ENCODE data around the gene SENP3. TPM values are rescaled to one million over a fixed set of nuclear protein-coding genes. Genes with fewer than 3 reads are reported as not detected.

The SENP3 gene
- total RNA-seq, 1 donor from 2014 or later, result 79.8 TPM

- DNase-seq, result no peak
These were observed 15.8 kb downstream of the SENP3 start for GRCh38 chr17:7577327-7578199.

- DNase-seq, result peak; percentile 90
These were observed 17.5 kb downstream of the SENP3 start, which contains the start of gene CD68 for GRCh38 chr17:7579001-7579833. Gene CD68, plus strand, starts transcription at chr17:7579638. Its CDS starts 40 bp downstream, at chr17:7579678.

GRCh38 chr17:7579834-7580603 is 18.3 kb downstream of the SENP3 start:
- no peak for DNase-seq

- no peak for DNase-seq
These were observed 19.2 kb downstream of the SENP3 start for GRCh38 chr17:7580604-7581575.

- no peak for DNase-seq
These were observed 20.9 kb downstream of the SENP3 start for GRCh38 chr17:7582396-7583252.

GRCh38 chr17:7583253-7584109 is 21.8 kb downstream of the SENP3 start, which contains the start of gene MPDU1:
Gene MPDU1, plus strand, starts transcription at chr17:7583852. Its CDS starts 11 bp downstream, at chr17:7583863.
- DNase-seq, result peak; percentile 98

GRCh38 chr17:7586673-7587419 is 25.1 kb downstream of the SENP3 start:
- DNase-seq, result no peak

- DNase-seq, result peak; percentile 39
These were observed 25.9 kb downstream of the SENP3 start for GRCh38 chr17:7587420-7588151.

- no peak for DNase-seq
These were observed 27.0 kb downstream of the SENP3 start for GRCh38 chr17:7588553-7589203.

GRCh38 chr17:7589204-7589868 is 27.6 kb downstream of the SENP3 start:
- DNase-seq, result peak; percentile 93

- no peak for DNase-seq
These were observed 28.4 kb downstream of the SENP3 start, which contains the start of gene SOX15 for GRCh38 chr17:7589891-7590691. Gene SOX15, minus strand, starts transcription at chr17:7590094. Its CDS starts 418 bp downstream, at chr17:7589676.

- no peak for DNase-seq
These were observed 29.0 kb downstream of the SENP3 start for GRCh38 chr17:7590743-7591142.

- no peak for DNase-seq
These were observed 29.9 kb downstream of the SENP3 start for GRCh38 chr17:7591596-7591995.

GRCh38 chr17:7592422-7593021 is 30.8 kb downstream of the SENP3 start:
- no peak for DNase-seq

- DNase-seq, result no peak
These were observed 31.6 kb downstream of the SENP3 start for GRCh38 chr17:7593296-7593695.
